Liver (tissue), 9 donors: ENCODE data around the gene AMER2. TPM values are rescaled to one million over a fixed set of nuclear protein-coding genes. Genes with fewer than 3 reads are reported as not detected.

Experiments used
- DNase-seq: peaks from one replicate; pipeline ENCODE4 v3.0.0-alpha.2; 2017; ENCODE audit warnings: low spot score
- H3K27ac ChIP-seq, 2 donors: one replicate each; pipeline ENCODE4 v1.7.0; 2013; ENCODE audit warnings: inconsistent platforms in 2 of 2, low read length in 2 of 2, control low read depth in 1 of 2, low read depth in 1 of 2, mild to moderate bottlenecking in 1 of 2
- H3K27me3 ChIP-seq, 4 donors: one replicate each; pipeline versions ENCODE4 v1.6.1 to v1.7.0; 2013; ENCODE audit warnings: low read length in 3 of 4, inconsistent platforms in 1 of 4, mild to moderate bottlenecking in 1 of 4, moderate library complexity in 1 of 4; ENCODE audit not compliant: control insufficient read depth in 4 of 4, insufficient read depth in 4 of 4
- H3K36me3 ChIP-seq, 4 donors: one replicate each; pipeline versions ENCODE4 v1.6.1 to v1.7.0; 2013; ENCODE audit warnings: low read length in 3 of 4, mild to moderate bottlenecking in 3 of 4, low read depth in 1 of 4, moderate library complexity in 1 of 4; ENCODE audit not compliant: control insufficient read depth in 4 of 4, insufficient read depth in 3 of 4
- H3K4me1 ChIP-seq, 4 donors: one replicate each; pipeline versions ENCODE4 v1.6.1 to v1.7.0; 2013; ENCODE audit warnings: low read length in 3 of 4, mild to moderate bottlenecking in 3 of 4, moderate library complexity in 1 of 4; ENCODE audit not compliant: control insufficient read depth in 4 of 4, insufficient read depth in 4 of 4
- H3K4me3 ChIP-seq, 3 donors: one replicate each; pipeline versions ENCODE4 v1.6.1 to v1.7.0; 2013; ENCODE audit warnings: low read length in 3 of 3, control low read depth in 1 of 3, low read depth in 1 of 3, mild to moderate bottlenecking in 1 of 3
- H3K9ac ChIP-seq, 2 donors: one replicate each; pipeline ENCODE4 v1.7.0; 2013; ENCODE audit warnings: low read length in 2 of 2, mild to moderate bottlenecking in 2 of 2, moderate library complexity in 2 of 2, control low read depth in 1 of 2, low read depth in 1 of 2
- H3K9me3 ChIP-seq, 4 donors: one replicate each; pipeline versions ENCODE4 v1.6.1 to v1.7.0; 2013; ENCODE audit warnings: low read length in 3 of 4; ENCODE audit not compliant: control insufficient read depth in 4 of 4
- ATF3 ChIP-seq: IDR thresholded peaks from 2 replicates; pipeline ENCODE4 v1.6.1; 2016; ENCODE audit warnings: antibody characterized with exemption
- CTCF ChIP-seq: fragments of 150-350 bp; IDR thresholded peaks from 2 replicates; pipeline ENCODE4 v1.5.1; 2017; ENCODE audit warnings: improper control_type of control experiment, low read depth, low read length; ENCODE audit not compliant: missing input control
- EGR1 ChIP-seq, 2 donors: IDR thresholded peaks; 2 replicates each; pipeline ENCODE4 v1.6.1; 2016 to 2018; ENCODE audit warnings: antibody characterized with exemption in 2 of 2, low read depth in 2 of 2
- FOXA1 ChIP-seq: IDR thresholded peaks from 2 replicates; pipeline ENCODE4 v1.6.1; 2016; ENCODE audit warnings: antibody characterized with exemption
- FOXA2 ChIP-seq: IDR thresholded peaks from 2 replicates; pipeline ENCODE4 v1.6.1; 2016; ENCODE audit warnings: antibody characterized with exemption
- GABPA ChIP-seq, 2 donors: IDR thresholded peaks in 1 of 2; conservative IDR thresholded peaks in 1 of 2; 2 replicates each; pipeline ENCODE4 v1.6.1; 2016; ENCODE audit warnings: antibody characterized with exemption in 2 of 2, mild to moderate bottlenecking in 1 of 2, moderate library complexity in 1 of 2
- HNF4A ChIP-seq, 2 donors: conservative IDR thresholded peaks; 2 replicates each; pipeline ENCODE4 v1.6.1; 2016; ENCODE audit warnings: antibody characterized with exemption in 2 of 2, mild to moderate bottlenecking in 2 of 2
- HNF4G ChIP-seq: IDR thresholded peaks from 2 replicates; pipeline ENCODE4 v1.6.1; 2016; ENCODE audit warnings: antibody characterized with exemption
- JUND ChIP-seq, 2 donors: IDR thresholded peaks; 2 replicates each; pipeline ENCODE4 v1.6.1; 2016; ENCODE audit warnings: antibody characterized with exemption in 2 of 2
- MAX ChIP-seq: IDR thresholded peaks from 2 replicates; pipeline ENCODE4 v1.6.1; 2016; ENCODE audit warnings: antibody characterized with exemption
- NR2F2 ChIP-seq: IDR thresholded peaks from 2 replicates; pipeline ENCODE4 v1.6.1; 2016; ENCODE audit warnings: antibody characterized with exemption
- RAD21 ChIP-seq, 2 donors: IDR thresholded peaks; 2 replicates each; pipeline ENCODE4 v1.6.1; 2016; ENCODE audit warnings: antibody characterized with exemption in 2 of 2, mild to moderate bottlenecking in 2 of 2
- REST ChIP-seq: IDR thresholded peaks from 2 replicates; pipeline ENCODE4 v1.6.1; 2016; ENCODE audit warnings: antibody characterized with exemption, mild to moderate bottlenecking
- RXRA ChIP-seq, 2 donors: IDR thresholded peaks; 2 replicates each; pipeline ENCODE4 v1.6.1; 2017 to 2018; ENCODE audit warnings: antibody characterized with exemption in 2 of 2, mild to moderate bottlenecking in 1 of 2
- SP1 ChIP-seq: IDR thresholded peaks from 2 replicates; pipeline ENCODE4 v1.6.1; 2018; ENCODE audit warnings: antibody characterized with exemption, mild to moderate bottlenecking
- TAF1 ChIP-seq: conservative IDR thresholded peaks from 2 replicates; pipeline ENCODE4 v1.6.1; 2016; ENCODE audit warnings: antibody characterized with exemption, mild to moderate bottlenecking
- YY1 ChIP-seq: IDR thresholded peaks from 2 replicates; pipeline ENCODE4 v1.6.1; 2016; ENCODE audit warnings: antibody characterized with exemption, mild to moderate bottlenecking
- ZBTB33 ChIP-seq: IDR thresholded peaks from 2 replicates; pipeline ENCODE4 v1.6.1; 2016; ENCODE audit warnings: antibody characterized with exemption
- WGBS: extraction: QIAGEN DNeasy Blood & Tissue Kit; methylation state at CpG from one replicate; pipeline ENCODE4 v1.1.7; 2013; 5-methylcytosine and 5-hydroxymethylcytosine counted together
- polyA plus RNA-seq, 2 donors: library from polyadenylated mRNA; stranded (reverse) in 1 of 2; unstranded in 1 of 2; fragments of 200-250 nt in 1 of 2; fragments of >200 nt in 1 of 2; fragmentation: Nextera tagmentation in 1 of 2; extraction: Ambion mirVana in 1 of 2; gene quantifications; one replicate each; pipeline versions ENCODE4 v1.2.1 to v1.2.3, GENCODE V29; 2013 to 2015
- total RNA-seq, 2 donors: library from RNA; depleted of rRNA; stranded (reverse); fragments of >200 nt; gene quantifications; one replicate each; pipeline ENCODE4 v1.2.3, GENCODE V29; 2014
- donor health status: healthy.
- donor health status: healthy.
- donor health status: healthy.
- donor health status: healthy.
- donor health status: healthy.

AMER2 gene
- total and polyA plus RNA-seq, 4 donors, result not detected

GRCh38 chr13:25180775-25181537 lies 8.9 kb upstream of the AMER2 start:
- Histone ChIP-seq H3K9me3 (peaks cover 2 to 12% (median 11%) of the 10 kb centered on the region in 4 donors), H3K4me3 (no peak overlapping the region), H3K9ac (no peak overlapping the region), H3K4me1 (no peaks in the 10 kb centered on the region), H3K27ac (no peak overlapping the region), H3K27me3 (peaks cover 0 to 7% (median 2%) of the 10 kb centered on the region in 4 donors), H3K36me3 (no peaks in the 10 kb centered on the region)
- 54% methylated on average over 3 of the region's 3 CpGs for WGBS
- TF ChIP-seq FOXA2 (no peak), HNF4G (no peak), ATF3 (no peak), EGR1 (IDR thresholded peaks at IDR 0.05; ENCODE audit: low read depth in 2 of 2) (no peak), NR2F2 (no peak), TAF1 (no peak), MAX (no peak), SP1 (no peak), JUND (IDR thresholded peaks at IDR 0.05) (no peak), RXRA (IDR thresholded peaks at IDR 0.05) (no peak), REST (no peak), ZBTB33 (no peak), FOXA1 (no peak), RAD21 (IDR thresholded peaks at IDR 0.05) (no peak), CTCF (no peak), GABPA (IDR thresholded peaks at IDR 0.05 in 1 of 2, conservative IDR thresholded peaks at IDR 0.05 in 1 of 2) (no peak), HNF4A (conservative IDR thresholded peaks at IDR 0.05) (no peak), YY1 (no peak)
- no peak for DNase-seq
